Calu3 (cell line): ENCODE data around the gene DGKD. TPM values are rescaled to one million over a fixed set of nuclear protein-coding genes. Genes with fewer than 3 reads are reported as not detected.

Experiments used
- BruUV-seq: library from RNA; stranded (reverse); fragments of 400-500 nt; replicated peaks from 2 replicates; lab custom pipeline; 2021; lab: Mats Ljungman, UMichigan
- CTCF ChIA-PET: fragments of 300-600 bp; sonication (Branson Sonifier 250); formaldehyde crosslinking; loops from one replicate; lab custom pipeline; 2022; ENCODE audit warnings: antibody characterized with exemption; lab: Charles Lee
- DNase-seq: peaks from one replicate; pipeline ENCODE4 v3.0.0; 2022
- H3K27ac Mint-ChIP-seq: one replicate; pipeline ENCODE4 v1.8.0; 2022; ENCODE audit warnings: mixed read lengths; ENCODE audit not compliant: unreplicated experiment
- H3K27me3 Mint-ChIP-seq: one replicate; pipeline ENCODE4 v1.8.0; 2022; ENCODE audit warnings: mixed read lengths; ENCODE audit not compliant: unreplicated experiment
- H3K36me3 Mint-ChIP-seq: one replicate; pipeline ENCODE4 v1.8.0; 2022; ENCODE audit warnings: mild to moderate bottlenecking, moderate library complexity, mixed read lengths; ENCODE audit not compliant: insufficient read depth, unreplicated experiment
- H3K4me1 Mint-ChIP-seq: one replicate; pipeline ENCODE4 v1.8.0; 2022; ENCODE audit warnings: mild to moderate bottlenecking, low read depth, mixed read lengths; ENCODE audit not compliant: unreplicated experiment
- H3K4me3 Mint-ChIP-seq: one replicate; pipeline ENCODE4 v1.8.0; 2022; ENCODE audit warnings: mild to moderate bottlenecking, low read depth, moderate library complexity, mixed read lengths; ENCODE audit not compliant: unreplicated experiment
- H3K9me3 Mint-ChIP-seq: one replicate; pipeline ENCODE4 v1.8.0; 2022; ENCODE audit warnings: low read depth, mixed read lengths; ENCODE audit not compliant: unreplicated experiment
- CTCF ChIP-seq: fragments of 200-600 bp; IDR thresholded peaks from one replicate; pipeline ENCODE4 v1.8.0; 2022; ENCODE audit warnings: antibody characterized with exemption; ENCODE audit not compliant: unreplicated experiment
- intact Hi-C: fragments of 100-400 bp; cut with micrococcal nuclease; formaldehyde crosslinking; loops from one replicate; pipeline ENCODE4 v1.10.0; 2022; ENCODE audit not compliant: unreplicated experiment
- total RNA-seq: library from RNA; stranded (reverse); gene quantifications from 2 replicates; pipeline ENCODE4 v1.2.3, GENCODE V29; 2022

Gene DGKD
- total RNA-seq, 1 experiment from 2014 or later = 26.5 TPM

GRCh38 chr2:233497692-233498091, 143.4 kb downstream of the DGKD start:
- Mint-ChIP-seq H3K36me3 (peaks cover 9% of the 10 kb centered on the region), H3K4me1 (peaks cover 7% of the 10 kb centered on the region), H3K4me3 (no peak overlapping the region), H3K9me3 (no peaks in the 10 kb centered on the region), H3K27ac (no peak overlapping the region), H3K27me3 (no peaks in the 10 kb centered on the region)
- CTCF ChIA-PET = interaction anchor here (0.9 kb wide), 1 partner anchor 49 kb away, joined by 3 read pairs; no protein-coding TSS in a partner anchor
- BruUV-seq = no TSS peak
- DNase-seq = no peak
- intact Hi-C loops = no loop called here
- no peak for TF ChIP-seq CTCF

- peaks cover 6% of the 10 kb centered on the region for H3K36me3 Mint-ChIP-seq
- H3K4me3 Mint-ChIP-seq = no peak overlapping the region
- no peak for TF ChIP-seq CTCF
- no peak overlapping the region for H3K27ac Mint-ChIP-seq
- no TSS peak for BruUV-seq
- no peaks in the 10 kb centered on the region for H3K27me3 Mint-ChIP-seq
- DNase-seq = no peak
- H3K9me3 Mint-ChIP-seq = peaks cover 1% of the 10 kb centered on the region
- peaks cover 7% of the 10 kb centered on the region for H3K4me1 Mint-ChIP-seq
- CTCF ChIA-PET = interaction anchor here (0.9 kb wide), 1 partner anchor 50 kb away, joined by 3 read pairs; no protein-coding TSS in a partner anchor
- intact Hi-C loops = no loop called here
Measured at GRCh38 chr2:233498126-233498525, 143.8 kb downstream of the DGKD start.

- H3K9me3 Mint-ChIP-seq = peaks cover 8% of the 10 kb centered on the region
- no peak overlapping the region for H3K27ac Mint-ChIP-seq
- peaks cover 6% of the 10 kb centered on the region for H3K36me3 Mint-ChIP-seq
- TF ChIP-seq CTCF = no peak
- BruUV-seq = no TSS peak
- intact Hi-C loops = no loop called here
- H3K4me3 Mint-ChIP-seq = no peak overlapping the region
- H3K27me3 Mint-ChIP-seq = no peaks in the 10 kb centered on the region
- H3K4me1 Mint-ChIP-seq = peaks cover 7% of the 10 kb centered on the region
- CTCF ChIA-PET = no interaction called here
- DNase-seq = no peak
Measured at GRCh38 chr2:233499928-233500327, 145.6 kb downstream of the DGKD start.

- H3K4me3 Mint-ChIP-seq = no peak overlapping the region
- CTCF ChIA-PET = interaction anchor here (0.7 kb wide), 1 partner anchor 13 kb away, joined by 3 read pairs; no protein-coding TSS in a partner anchor
- no peaks in the 10 kb centered on the region for H3K27me3 Mint-ChIP-seq
- intact Hi-C loops = no loop called here
- H3K4me1 Mint-ChIP-seq = peaks cover 7% of the 10 kb centered on the region
- no peak for DNase-seq
- BruUV-seq = no TSS peak
- H3K9me3 Mint-ChIP-seq = peaks cover 8% of the 10 kb centered on the region
- no peak overlapping the region for H3K27ac Mint-ChIP-seq
- no peaks in the 10 kb centered on the region for H3K36me3 Mint-ChIP-seq
- no peak for TF ChIP-seq CTCF
Measured at GRCh38 chr2:233501198-233502076, 147.1 kb downstream of the DGKD start.
